ENCODE data around the gene PTGFRN.

The PTGFRN gene

GRCh38 chr1:116874733-116875249 lies 34.9 kb upstream of the PTGFRN start:
- TF ChIP-seq, protein P1, sequence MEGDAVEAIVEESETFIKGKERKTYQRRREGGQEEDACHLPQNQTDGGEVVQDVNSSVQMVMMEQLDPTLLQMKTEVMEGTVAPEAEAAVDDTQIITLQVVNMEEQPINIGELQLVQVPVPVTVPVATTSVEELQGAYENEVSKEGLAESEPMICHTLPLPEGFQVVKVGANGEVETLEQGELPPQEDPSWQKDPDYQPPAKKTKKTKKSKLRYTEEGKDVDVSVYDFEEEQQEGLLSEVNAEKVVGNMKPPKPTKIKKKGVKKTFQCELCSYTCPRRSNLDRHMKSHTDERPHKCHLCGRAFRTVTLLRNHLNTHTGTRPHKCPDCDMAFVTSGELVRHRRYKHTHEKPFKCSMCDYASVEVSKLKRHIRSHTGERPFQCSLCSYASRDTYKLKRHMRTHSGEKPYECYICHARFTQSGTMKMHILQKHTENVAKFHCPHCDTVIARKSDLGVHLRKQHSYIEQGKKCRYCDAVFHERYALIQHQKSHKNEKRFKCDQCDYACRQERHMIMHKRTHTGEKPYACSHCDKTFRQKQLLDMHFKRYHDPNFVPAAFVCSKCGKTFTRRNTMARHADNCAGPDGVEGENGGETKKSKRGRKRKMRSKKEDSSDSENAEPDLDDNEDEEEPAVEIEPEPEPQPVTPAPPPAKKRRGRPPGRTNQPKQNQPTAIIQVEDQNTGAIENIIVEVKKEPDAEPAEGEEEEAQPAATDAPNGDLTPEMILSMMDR (IDR thresholded peaks at IDR 0.05), result no peak

GRCh38 chr1:116875391-116875790 lies 34.3 kb upstream of the PTGFRN start:
- TF ChIP-seq, protein P1 (IDR thresholded peaks at IDR 0.05), result no peak

GRCh38 chr1:116877141-116877818 lies 32.4 kb upstream of the PTGFRN start:
- TF ChIP-seq, protein P1 (IDR thresholded peaks at IDR 0.05), result no peak

DNA sequence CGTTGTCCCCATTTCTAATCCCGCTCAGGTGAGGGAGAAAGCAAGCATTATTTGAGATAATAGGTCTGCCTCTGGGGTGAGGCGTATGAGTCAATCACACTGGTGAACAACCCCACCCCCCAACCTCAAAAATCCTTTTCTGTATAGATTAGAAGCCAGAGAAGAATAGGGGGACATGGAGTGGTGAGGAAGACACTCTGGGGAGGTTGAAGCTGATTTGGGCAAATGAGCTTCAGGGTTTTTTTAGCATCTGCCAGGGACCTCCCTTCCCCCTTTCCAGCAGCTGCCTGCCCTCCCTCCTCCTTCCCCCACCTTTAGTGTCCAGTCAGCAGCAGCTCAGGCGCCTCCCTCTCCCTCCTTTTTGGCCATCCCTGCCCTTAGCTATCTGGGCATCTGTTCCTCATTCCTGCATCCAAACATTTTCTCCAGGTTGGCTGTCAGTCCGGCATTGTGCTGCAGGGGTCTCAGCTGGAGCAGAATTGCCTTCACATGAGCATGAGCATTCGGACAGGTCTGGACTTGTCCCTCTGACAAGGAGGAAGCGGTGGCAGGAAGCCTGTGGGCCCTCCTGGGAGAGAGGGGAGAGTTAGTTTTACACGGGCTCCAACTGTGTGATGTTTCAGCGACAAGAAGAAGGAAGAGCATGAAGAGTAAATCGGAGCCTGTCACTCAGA lies 30.8 kb upstream of the PTGFRN start:
- TF ChIP-seq, protein P1 (IDR thresholded peaks at IDR 0.05), result no peak

DNA sequence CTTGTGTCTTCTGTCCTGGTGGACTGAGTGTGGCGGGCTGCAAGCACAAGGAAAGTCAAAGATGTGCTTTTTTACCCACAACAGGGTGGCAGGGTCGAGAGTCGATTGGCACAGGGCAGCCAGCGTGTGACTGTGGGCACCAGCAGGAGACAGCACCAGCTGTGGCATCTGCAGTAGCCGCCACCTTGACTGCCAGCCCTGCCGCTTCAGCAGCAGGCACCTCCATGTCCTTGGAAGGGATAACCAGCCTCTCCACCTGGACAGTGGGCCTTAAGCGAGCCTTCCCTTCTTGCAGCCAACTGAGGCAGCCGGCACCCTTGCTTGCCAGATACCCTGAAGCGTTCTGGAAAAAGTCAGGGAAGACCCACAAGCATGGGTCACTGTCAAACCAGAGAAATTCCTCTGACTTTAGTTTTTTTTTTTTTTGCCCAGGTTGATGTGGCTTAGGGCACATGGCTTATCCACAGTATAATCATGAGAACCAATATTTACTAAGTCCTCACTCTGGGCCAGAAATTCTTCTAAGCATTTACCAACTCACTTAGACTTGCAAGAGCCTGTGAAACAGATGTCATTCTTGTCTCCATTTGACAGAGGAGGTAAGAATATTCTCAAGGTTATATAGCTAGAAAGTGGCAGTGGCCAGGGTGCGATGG lies 30.1 kb upstream of the PTGFRN start:
- TF ChIP-seq, protein P1 (IDR thresholded peaks at IDR 0.05), result no peak

DNA sequence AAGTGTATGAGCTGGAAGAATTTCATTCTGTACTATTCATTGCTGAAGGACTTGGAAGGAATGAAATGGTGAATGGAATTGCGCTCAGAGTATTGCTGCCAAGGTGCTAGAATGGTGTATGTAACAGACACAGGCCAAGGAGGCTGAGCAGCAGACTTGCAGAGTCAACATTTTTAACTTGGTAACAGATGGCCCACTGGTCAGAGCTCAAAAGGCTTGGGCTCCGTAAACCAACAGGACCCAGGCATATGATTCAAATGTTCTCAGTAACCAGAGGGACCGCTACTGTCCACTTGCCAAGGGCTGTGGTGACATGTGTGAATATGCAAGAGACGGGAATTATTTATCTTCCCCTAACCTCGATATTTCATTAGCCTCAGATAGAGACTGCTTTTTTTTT lies 28.8 kb upstream of the PTGFRN start:
- TF ChIP-seq, protein P1 (IDR thresholded peaks at IDR 0.05), result no peak

DNA sequence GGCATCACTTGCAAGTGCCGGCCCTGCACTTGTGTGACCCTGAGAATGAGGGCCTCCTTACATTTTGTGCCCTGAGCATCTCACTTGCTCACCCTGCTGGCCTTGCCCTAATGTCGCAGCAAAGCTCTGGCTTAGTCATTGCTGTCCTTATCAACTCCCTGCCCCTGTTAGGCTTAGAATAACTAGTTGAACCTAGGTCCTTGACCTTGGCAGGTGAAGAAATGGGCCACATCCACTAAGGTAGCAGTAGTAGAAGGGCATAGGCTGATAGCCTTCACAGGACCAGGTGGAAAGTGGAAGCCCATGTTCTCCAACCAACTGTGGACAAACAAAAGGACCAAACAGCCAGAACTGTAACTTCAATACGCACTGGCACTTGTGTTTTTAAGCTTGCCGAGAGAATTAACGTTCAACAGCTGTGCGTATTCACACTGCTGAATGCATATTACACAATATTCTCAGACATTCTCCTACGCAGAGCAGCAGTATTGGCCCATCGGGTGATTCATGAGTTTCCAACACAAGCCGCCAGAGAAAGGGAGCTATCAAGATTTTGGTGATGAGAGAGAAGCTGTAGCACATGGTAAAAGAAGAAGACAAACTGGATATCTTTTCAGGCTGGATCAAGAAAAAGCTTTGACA lies 27.7 kb upstream of the PTGFRN start:
- TF ChIP-seq, protein P1 (IDR thresholded peaks at IDR 0.05), result no peak
